ENCODE data around the gene ERBB4.

ERBB4 gene

DNA sequence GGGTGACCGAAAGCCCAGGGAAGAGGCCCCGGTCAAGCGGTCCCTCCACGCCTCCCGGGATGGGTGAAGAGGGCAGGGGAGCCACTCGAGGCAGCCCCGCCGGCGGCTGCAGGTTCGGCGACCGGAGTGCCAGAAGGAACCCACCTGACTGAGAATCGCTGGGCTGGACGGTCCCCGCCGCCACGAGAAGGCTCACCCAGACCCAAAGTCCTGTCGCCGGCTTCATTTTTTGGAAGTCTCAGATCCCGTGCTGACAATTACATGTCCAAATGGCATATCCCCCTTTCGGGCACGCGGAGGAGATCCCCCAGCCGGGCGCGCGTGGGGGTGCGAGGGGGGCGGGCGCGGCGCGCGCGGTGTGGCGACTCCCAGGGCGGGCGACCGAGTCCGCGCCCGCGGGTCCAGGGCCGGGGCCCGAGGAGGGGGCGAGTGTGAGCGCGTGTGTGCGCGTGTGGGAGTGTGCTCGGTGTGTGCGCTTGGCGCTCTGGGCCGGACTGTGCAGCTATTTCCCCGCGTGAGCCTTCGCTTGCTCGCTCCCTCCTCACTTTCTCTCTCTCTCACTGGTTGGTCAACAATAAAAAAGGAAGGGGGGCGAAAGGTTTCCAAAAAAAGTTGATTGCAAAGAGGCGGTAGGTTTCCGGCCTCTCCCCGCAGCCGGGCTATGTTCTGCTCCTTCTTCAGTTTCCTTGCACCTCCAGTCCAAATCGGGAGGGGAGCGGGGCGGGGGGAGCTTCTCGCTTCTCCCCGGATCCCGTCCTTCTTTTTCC lies at the start of gene ERBB4:
Gene ERBB4 (minus strand): TSS at position 498 of the 767 bp plus-strand sequence. CDS start 272 bp downstream, at position 226.
- peak; percentile 14 for DNase-seq (ENCODE audit: low spot score)
- no peak for FAIRE-seq

DNA sequence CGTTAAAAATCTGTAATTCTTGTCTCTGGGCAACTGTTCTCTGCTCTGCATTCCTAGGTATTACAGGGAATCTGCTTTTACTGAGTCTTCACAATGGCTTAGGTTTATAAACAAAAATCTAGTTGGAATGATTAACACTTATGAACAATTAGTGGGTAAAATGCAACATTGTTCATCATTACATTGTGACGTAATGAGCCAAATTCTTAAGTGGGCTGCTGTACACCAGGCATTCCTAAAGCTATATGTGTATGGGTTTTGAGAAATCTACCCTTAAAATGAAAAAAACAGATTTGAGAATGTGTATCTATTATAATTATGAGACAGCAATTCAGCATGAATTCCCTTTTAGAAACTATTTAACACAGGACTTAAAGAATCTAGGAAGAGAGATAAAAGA lies 41.5 kb upstream of the ERBB4 start:
- no peak for FAIRE-seq

DNA sequence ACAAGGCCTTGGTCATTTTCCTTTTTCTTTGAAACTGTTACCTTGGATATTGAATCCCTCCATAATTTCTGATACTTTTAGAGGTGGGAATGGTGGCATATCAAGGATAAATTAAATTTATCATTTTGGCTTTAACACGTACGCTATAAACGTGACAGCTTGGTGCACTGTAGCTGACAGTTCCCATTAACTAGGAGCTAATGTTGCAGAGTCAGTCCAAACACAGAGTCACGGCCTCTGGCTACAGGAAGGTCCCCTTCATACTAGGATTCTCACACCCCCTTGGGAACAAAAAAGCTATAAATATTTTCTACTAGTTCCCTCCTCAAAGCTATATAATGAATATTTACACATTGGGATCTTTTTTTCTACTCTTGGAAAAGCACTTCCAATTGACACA lies 17.7 kb upstream of the ERBB4 start:
- no peak for DNase-seq (ENCODE audit: low spot score)
- FAIRE-seq = no peak

More for the DNA sequence above, 41.5 kb upstream of the ERBB4 start:
- DNase-seq (ENCODE audit: low spot score) = no peak

DNA sequence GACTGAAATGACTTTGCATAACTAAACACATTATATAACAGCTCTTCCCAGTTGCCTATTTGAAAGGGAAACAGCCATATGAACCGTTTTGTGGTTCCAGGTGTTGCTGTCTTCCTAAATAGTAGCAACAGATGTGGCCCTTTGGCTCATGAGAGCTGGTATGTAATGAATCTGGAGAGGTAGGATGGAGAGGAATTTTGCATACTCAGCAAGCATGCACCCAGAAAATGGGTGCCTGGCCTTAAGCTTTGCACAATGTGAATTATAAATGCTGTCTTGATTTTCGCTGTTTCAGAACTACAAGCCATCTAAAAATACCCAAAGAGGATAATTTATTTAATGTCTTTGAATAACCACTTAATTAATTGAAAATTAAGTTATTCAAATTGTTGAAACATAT lies 15.6 kb upstream of the ERBB4 start:
- FAIRE-seq = no peak

DNA sequence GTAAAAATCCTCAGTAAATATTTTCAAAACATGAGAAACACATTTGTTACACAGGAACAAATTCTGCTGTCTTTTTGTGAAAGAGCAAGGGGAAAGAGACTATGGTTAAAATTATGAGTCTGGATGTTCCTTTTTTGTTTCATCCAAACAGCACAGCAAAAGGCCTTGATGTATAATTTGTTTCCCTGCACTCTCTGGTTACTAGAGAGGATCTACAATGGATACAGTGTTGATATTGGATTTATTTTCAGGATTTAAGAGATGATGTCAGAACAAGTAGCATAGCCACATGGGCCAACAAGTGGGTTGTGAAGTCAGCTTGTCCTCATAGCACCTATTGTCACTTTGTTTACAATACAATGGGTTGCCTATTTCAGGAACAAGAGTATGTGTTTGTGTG lies 11.3 kb upstream of the ERBB4 start:
- DNase-seq (ENCODE audit: low spot score) (no peak), FAIRE-seq (no peak)

More for the DNA sequence above, 15.6 kb upstream of the ERBB4 start:
- no peak for DNase-seq (ENCODE audit: low spot score)

DNA sequence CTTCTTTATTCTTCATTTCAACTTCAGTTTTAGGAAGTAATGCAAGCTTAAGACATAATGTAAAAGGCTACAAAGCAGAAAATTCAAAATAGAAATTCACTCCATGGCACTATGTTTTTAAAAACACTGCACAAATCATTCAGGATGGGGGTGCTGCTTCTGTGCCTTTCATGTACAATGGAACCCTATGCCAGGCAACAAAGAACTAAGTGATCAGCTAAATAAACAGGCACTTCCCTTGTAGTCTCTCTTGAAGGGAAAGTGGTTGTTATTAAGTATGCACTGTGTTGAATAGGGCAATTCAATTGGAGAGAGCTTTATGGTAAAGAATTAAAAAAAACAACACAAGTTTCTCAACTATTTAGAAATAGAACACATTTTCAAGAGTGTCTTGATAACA lies 10.9 kb upstream of the ERBB4 start:
- FAIRE-seq (no peak), DNase-seq (ENCODE audit: low spot score) (no peak)

DNA sequence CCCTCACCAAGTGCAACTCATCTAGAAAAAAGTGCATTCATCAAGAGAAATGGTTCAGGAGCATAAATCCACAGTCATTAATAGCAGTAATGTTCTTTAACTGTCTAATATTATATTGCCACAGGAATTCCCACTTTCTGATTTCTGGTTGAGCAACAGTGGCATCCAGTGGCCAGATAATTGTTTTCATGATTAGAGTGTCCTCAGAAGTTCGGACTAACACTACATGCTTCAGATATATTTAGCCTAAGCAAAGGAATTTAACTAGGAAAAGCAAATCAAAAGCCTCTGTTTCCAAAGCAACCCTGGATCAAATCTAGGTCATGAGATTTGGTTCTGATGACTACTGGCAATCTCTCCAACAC lies 9.8 kb upstream of the ERBB4 start:
- FAIRE-seq (no peak), DNase-seq (ENCODE audit: low spot score) (peak; percentile 15)

DNA sequence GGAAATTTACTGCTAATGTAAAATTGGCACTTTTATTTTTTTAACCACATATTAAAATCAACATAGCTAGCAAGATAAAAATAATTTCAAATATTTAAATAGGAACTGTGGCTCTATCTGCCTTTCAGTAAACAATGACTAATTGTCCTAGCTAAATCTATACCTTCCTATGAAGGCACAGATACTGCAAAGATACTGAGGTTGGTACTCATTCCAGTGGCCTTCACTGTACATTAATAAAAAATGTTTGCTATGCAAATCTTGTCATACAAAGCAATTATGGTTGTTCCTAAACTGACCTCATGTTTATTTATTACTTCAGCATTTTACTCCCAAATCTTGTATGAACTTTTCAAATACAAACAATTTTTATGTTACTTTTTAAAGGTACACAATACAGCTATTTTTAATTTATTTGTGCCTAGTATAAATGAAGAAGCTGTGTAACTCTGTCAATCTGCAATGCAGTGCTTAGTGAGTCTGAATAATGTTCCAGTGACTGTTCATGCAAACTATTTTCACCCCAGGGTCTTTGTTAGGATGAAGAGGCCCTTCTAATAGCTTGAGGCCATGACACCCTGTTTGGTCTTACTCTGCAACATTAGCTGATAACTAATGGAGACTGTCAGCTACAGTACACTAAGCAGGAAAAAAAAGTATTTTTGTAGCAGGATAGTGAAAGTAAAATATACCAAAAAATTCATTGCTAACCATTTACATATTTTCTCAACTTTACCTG lies 9.3 kb upstream of the ERBB4 start:
- no peak for FAIRE-seq

DNA sequence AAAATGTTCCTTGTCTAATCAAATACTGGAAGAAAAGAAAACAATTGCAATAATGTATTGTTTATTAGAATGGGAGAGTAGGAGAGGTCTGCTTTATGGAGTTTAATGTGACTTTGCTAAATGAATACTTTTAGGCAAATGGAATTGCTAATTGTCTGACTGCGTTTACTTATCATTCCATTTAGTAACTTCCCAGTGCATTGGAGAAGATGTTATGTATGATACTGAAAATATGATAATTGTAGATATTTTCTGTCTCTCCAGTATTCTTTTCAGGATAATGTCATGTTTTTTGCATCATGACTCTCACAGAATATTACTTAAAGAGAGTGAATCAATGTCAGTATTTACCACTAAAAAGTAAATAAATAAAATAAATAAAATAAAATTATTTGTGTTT lies 8.1 kb upstream of the ERBB4 start:
- FAIRE-seq = no peak
- no peak for DNase-seq (ENCODE audit: low spot score)

More for the DNA sequence above, 9.3 kb upstream of the ERBB4 start:
- DNase-seq (ENCODE audit: low spot score) = no peak

DNA sequence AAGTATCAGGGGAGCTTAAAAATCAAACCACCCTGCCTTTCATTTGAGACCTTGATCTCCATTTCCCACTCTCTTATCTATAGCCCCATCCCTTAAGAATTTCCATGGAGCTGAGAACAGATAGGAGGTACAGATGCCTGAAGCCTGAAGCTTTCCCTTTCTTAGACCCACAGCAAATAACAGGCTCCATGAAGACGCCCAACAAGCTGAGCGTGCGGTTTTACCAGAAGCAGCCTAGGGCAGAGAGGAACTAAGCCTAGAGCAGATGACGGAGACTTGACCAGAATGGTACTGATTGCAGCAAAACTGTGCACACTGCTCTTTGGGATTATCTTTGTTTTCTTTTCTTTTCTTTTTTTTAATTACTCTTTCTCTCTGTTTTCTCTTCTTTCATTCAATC lies 1.7 kb upstream of the ERBB4 start:
- FAIRE-seq (no peak), DNase-seq (ENCODE audit: low spot score) (no peak)

DNA sequence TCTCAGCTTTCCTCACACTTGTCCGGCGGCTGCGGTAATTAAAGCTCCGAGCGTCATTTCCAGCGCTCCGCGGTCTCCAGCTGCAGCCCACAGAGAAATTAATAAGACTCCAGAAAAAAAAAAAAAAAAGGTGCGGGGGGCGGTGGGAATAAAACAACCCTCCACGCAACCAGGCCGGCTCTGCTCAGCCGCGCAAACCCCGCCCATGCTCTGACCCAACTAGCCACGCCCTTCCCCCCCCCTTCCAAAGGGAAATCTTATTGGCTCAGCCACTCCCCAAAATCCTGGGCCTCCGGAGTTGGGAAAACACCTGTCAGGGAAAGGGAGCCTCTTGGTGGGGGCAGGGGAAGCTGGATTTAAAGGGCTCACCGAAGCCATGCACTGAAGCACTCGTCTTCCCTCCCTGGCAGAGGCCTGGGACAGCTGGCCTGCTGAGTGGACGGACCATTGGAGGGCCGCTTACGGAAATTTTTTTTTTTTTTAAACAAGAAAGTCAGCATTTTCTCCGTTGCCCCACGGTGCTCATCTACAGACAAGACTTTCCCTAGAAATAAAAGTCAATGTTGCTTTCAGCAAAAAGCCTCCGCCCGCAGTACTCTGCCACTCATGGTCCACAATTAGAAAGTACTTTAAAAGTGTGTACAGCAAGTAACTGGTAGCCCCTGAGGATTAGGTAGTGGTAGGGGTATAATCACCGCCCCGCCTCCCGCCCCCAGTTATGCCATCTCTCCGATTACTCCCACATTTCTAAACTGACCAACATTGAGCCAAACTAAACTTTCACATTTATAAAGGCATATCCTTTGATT lies 674 bp upstream of the ERBB4 start:
- FAIRE-seq (no peak), DNase-seq (ENCODE audit: low spot score) (peak; percentile 63)

DNA sequence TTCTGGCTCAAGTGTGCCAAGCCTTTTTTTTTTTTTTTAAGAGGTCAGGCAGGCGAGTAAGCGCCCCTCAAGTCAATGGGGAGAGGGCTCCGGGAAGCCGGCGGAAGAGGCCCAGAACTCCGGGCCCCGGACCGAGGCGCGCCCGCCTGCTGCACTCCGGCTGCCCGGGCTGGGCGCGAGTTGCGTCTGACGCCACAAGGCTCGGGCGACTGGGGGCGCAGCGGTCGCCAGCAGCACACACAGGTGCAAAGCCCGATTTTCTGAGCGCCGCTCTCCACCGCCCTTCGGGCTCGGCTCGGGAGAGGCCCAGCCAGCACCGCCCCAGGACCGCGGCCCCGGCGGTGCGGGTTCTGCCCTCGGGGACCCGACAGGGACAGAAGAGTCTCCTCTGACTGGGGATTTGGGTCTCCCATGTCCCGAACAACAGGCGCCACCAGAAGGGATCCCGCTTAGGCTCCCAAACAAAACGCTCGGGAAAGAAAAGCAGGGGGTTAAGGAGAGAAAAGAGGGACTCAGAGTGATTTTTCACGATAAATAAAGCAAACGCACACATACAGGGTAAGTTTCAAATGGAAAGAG lies 787 bp downstream of the ERBB4 start:
- DNase-seq (ENCODE audit: low spot score) = no peak
- FAIRE-seq = no peak

DNA sequence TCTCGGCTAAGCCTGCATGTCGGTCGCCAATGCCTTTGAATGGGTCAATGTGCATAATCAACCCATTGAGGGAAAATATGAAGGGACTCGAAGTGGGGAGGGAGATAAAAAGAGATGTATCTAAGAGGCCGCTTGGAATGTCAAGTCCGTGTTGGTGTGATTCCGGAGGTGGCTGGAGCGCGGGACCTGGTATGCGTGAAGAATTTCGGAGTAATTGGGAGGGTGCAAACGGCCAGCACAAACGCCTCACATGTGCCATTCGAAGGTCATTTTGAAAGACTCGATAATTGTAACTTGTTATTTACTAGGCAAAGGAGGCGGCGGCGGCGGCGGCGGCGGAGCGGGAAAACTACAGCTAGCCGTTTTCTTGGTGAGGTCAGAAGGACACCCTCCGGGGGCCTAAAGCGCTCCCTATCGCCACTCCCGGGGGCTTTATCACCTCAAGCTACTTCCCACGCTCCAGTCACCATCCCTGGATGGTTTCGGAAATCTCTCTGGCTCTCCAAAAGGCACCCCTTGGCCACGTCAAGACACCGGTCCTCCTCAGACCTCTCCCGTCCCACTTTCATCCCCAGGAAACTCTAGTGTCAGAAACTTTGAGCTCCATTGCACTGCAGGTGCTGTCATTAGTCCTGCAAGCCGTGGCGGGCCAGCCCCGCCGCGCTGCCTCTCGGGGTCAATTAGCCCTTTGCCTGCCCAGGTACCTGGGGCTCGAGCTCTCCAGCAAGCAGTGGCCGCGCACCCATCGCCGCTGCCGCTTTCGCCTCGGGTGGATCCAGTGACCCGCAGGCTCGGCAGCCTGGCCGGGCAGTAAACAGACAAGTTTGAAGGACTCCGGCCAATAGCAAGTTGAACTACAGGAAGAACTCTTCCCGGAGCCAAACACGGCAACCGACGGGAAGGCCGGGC lies 1.5 kb downstream of the ERBB4 start:
- FAIRE-seq (no peak), DNase-seq (ENCODE audit: low spot score) (no peak)

DNA sequence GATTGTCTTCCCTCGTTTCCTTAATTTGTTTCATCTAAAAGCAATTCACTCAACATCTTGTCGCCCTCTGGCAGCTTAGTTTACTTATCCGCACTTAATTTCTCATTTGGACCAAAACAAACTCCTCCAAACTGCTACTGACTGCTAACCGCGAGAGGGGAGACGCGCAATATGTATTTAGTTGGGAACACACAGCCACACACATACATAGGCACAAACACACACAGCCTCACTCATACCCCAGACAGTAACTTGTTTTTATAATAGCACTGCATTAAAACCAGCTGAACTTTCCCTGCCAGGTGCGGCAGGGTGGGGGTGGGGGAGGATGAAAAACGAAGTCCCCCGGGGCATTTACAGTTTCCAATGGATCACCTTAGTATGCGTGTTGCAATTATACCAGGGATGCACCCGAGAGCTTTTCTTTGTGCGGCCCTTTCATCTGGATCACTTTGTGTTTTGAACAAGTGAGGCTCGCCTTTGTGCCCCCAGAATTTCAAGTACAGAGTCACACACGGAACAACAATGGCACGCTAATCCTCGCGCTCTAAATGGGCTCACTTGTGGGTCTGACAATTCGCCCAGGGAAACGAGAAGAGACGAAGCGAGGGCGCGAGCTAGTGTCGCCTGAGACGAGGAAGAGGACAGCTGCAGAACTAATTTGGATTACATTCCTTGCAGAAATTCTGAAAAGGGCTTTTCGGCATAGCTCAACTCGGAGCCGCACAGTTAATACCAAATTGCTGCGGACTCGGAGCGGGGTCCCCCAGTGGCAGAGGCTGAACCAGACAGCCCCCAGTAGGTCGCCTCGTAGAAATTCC lies 2.4 kb downstream of the ERBB4 start:
- DNase-seq (ENCODE audit: low spot score) = no peak
- no peak for FAIRE-seq

DNA sequence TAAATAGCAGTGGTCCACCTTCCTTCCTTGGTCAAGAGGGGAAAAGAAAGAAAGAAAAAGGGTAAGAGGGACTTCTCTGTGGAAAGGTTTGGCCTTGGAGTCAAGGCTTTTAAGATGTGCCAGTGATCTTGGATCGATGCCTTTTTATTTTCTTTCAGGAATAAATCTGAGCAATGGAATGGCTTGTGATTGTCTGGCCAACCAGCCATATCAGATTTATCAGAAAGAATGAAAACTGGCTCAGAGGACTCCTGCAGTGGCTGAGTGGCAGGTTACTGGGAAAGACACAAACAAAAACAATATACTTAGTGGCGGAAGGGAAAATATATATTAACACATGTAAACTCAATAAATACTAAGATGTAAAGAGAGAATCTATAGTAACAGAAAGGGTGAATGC lies 4.3 kb downstream of the ERBB4 start:
- DNase-seq (ENCODE audit: low spot score) = no peak
- no peak for FAIRE-seq

DNA sequence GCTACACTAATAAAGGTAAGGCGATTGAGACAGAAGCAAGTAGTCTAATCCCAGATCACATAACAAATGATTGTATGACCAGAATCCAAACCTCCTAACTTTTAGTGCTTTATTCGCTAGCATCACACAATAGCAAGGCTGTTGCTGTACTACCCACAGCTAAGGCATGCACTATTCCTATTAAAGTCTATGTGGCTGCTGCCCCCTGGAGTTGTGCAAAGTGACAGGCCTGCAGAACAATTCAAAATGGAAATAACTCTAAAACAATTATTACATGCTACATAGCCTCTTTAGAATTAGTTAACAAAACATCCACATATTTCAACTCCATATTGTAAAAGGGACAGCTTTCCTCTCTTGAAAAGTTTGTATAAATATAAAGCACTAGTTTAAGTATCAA lies 6.0 kb downstream of the ERBB4 start:
- DNase-seq (ENCODE audit: low spot score) (no peak), FAIRE-seq (no peak)

DNA sequence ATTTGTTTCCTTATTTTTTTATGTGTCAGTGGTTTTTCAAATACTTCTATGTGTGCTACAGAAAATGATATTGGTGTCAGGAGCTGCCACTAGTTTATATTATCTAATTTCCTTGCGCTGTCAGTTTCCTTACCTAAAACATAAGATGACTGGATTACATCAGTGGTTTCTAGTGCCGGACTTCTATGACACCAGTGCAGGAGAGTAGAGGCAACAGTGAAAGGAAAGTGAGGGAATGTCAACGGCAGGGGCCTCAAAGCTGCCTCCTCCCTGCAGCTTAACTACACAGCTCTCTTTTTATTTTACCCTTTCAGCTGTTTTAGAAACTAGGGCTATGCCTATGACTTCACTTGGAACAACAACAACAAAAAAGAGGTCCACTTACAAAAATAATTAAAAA lies 6.5 kb downstream of the ERBB4 start:
- FAIRE-seq (no peak), DNase-seq (ENCODE audit: low spot score) (no peak)

DNA sequence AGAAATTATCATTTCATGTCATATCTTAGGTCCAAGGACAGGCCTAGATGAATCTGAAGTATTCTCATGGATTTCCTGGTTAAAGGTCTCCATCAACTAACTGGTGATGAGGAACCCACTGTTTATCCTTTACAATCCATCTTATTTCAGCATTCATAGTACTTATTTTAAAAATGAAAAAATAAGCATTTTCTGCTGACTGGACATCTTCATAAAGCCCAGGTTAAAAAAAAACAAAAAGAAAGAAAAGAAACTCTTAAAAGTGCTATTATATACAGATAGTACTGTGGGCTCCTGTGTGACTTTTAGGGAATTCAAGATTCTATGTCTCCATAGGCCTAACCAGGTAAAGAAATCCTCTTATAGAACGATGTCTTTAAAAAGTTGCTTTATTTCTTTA lies 7.1 kb downstream of the ERBB4 start:
- no peak for DNase-seq (ENCODE audit: low spot score)
- FAIRE-seq = no peak

DNA sequence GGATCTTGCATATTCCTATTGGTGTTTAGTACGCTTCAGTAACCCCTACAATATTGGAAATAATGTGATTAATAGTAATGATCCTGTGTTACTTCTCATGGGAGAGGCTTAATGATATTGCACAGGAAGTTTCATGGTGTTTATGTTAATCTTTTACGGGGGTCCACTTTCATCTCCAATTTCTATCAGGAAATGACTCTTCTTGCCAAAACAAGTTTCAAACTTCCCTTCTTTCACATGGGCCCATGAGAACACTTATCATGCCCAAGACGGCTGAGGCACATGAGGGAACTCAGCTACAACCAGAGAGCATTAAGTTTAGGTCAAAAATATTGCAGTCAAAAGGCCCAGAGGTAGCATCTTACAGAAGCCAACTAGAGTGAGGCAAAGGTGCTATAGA lies 7.6 kb downstream of the ERBB4 start:
- DNase-seq (ENCODE audit: low spot score) (no peak), FAIRE-seq (no peak)

DNA sequence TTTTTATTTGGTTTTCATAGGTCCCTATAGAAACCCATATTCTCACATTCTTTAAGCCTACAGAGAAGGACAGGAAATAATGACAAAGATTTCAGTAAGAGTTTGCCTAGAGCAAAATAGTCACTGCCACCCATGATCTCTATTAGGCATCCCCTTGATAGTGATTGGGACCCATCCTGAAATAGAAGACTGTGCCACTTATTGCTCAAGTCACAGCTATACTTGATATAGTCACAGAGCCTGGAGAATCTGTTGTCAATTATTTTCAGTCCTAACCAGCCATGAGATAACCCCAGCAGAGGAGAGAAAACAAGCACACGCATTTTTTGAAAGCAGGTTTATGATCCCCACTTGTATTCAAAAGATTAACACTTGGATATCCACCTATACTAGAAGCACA lies 8.2 kb downstream of the ERBB4 start:
- FAIRE-seq (no peak), DNase-seq (ENCODE audit: low spot score) (no peak)

All from urothelium cell line (cell line).